ENCODE data around the gene SSBP3. TPM values are rescaled to one million over a fixed set of nuclear protein-coding genes. Genes with fewer than 3 reads are reported as not detected.

Gene SSBP3
- total RNA-seq, 1 experiment from 2014 or later = 37.5 TPM

- H3K27me3 ChIP-seq (ENCODE audit: insufficient read depth, low read length) = no peaks in the 10 kb centered on the region
- no peaks in the 10 kb centered on the region for H3K79me2 ChIP-seq (ENCODE audit: insufficient read depth, low read length)
- ChIA-PET POLR2A (no interaction called here), CTCF (no interaction called here), RAD21 (ENCODE audit: low non-redundant PET in 1 of 2, low total read pairs in 2 of 2, uncharacterized antibody in 2 of 2, unreplicated experiment in 2 of 2) (no interaction called here)
- ATAC-seq = no peak
- peaks cover 30 to 41% of the 10 kb centered on the region in 2 experiments for H3K4me1 ChIP-seq (ENCODE audit: control insufficient read depth in 1 of 2, insufficient read depth in 2 of 2, low read length in 2 of 2)
- no peak overlapping the region for H2AFZ ChIP-seq (ENCODE audit: low read depth, low read length, poor library complexity, severe bottlenecking)
- H3K9ac ChIP-seq (ENCODE audit: low read length) = peak overlapping the region; percentile 52
- peaks cover 9 to 15% of the 10 kb centered on the region in 2 experiments; a peak in 3 of 4 replicates for H3K36me3 ChIP-seq (ENCODE audit: control insufficient read depth in 1 of 2, insufficient read depth in 2 of 2, low read length in 2 of 2)
- no peaks in the 10 kb centered on the region for H3K9me3 ChIP-seq (ENCODE audit: control insufficient read depth in 1 of 2, insufficient read depth in 1 of 2, low read depth in 1 of 2, low read length in 2 of 2)
- DNase-seq (ENCODE audit: low read depth, low spot score) = no peak
- H3K9me2 ChIP-seq (ENCODE audit: insufficient read depth) = no peaks in the 10 kb centered on the region
- no TSS peak for BruUV-seq (replicated peaks)
- H3K4me2 ChIP-seq (ENCODE audit: low read length) = peak overlapping the region; percentile 95
- H3K4me3 ChIP-seq (replicated peaks in 1 of 2; ENCODE audit: low read depth in 1 of 2, low read length in 2 of 2) = peak overlapping the region; percentile 49 to 64
- no peaks in the 10 kb centered on the region for H4K20me1 ChIP-seq (ENCODE audit: insufficient read depth)
- no peak overlapping the region; the same call in 1 of the 2 replicates for H3K27ac ChIP-seq (ENCODE audit: low read depth, low read length)
- intact Hi-C loops (cut with micrococcal nuclease) = loop anchor here (5.0 to 10.0 kb wide), 3 partner anchors 200 to 543 kb away; partner anchors contain the start of genes CYB5RL and MRPL37
- TF ChIP-seq SRF (IDR thresholded peaks at IDR 0.05; ENCODE audit: low read depth) = no peak
- peak; percentile 40 for TF ChIP-seq RAD21 (IDR thresholded peaks at IDR 0.05; ENCODE audit: low read depth)
- no peak for TF ChIP-seq EZH2phosphoT487 (IDR thresholded peaks at IDR 0.05; ENCODE audit: borderline replicate concordance)
- TF ChIP-seq CTCF (IDR thresholded peaks at IDR 0.05 in 2 of 3, conservative IDR thresholded peaks at IDR 0.05 in 1 of 3; ENCODE audit: borderline replicate concordance in 1 of 3, insufficient read depth in 1 of 3, low read depth in 2 of 3, low read length in 2 of 3) = no peak
These were observed 976 bp downstream of the SSBP3 start for GRCh38 chr1:54404939-54405897.

GRCh38 chr1:54404263-54404662 lies 1.9 kb downstream of the SSBP3 start:
- no peaks in the 10 kb centered on the region for H3K9me3 ChIP-seq (ENCODE audit: control insufficient read depth in 1 of 2, insufficient read depth in 1 of 2, low read depth in 1 of 2, low read length in 2 of 2)
- H3K27me3 ChIP-seq (ENCODE audit: insufficient read depth, low read length) = no peaks in the 10 kb centered on the region
- H3K9me2 ChIP-seq (ENCODE audit: insufficient read depth) = no peaks in the 10 kb centered on the region
- H3K4me3 ChIP-seq (replicated peaks in 1 of 2; ENCODE audit: low read depth in 1 of 2, low read length in 2 of 2) = no peak overlapping the region
- H3K27ac ChIP-seq (ENCODE audit: low read depth, low read length) = no peak overlapping the region
- H3K9ac ChIP-seq (ENCODE audit: low read length) = no peak overlapping the region
- POLR2A ChIA-PET = no interaction called here
- H3K36me3 ChIP-seq (ENCODE audit: control insufficient read depth in 1 of 2, insufficient read depth in 2 of 2, low read length in 2 of 2) = peaks cover 11 to 23% of the 10 kb centered on the region in 2 experiments; a peak in 3 of 4 replicates
- TF ChIP-seq ATF3 (IDR thresholded peaks at IDR 0.05) (no peak), TCF7L2 (IDR thresholded peaks at IDR 0.05; ENCODE audit: borderline replicate concordance, extremely low read depth, insufficient read depth, insufficient read length) (no peak), POLR2AphosphoS5 (IDR thresholded peaks at IDR 0.05; ENCODE audit: low read depth, low read length) (no peak), EZH2 (IDR thresholded peaks at IDR 0.05) (no peak), CEBPB (IDR thresholded peaks at IDR 0.05; ENCODE audit: low read depth) (no peak), EZH2phosphoT487 (IDR thresholded peaks at IDR 0.05; ENCODE audit: borderline replicate concordance) (no peak)
- peaks cover 21 to 32% of the 10 kb centered on the region in 2 experiments for H3K4me1 ChIP-seq (ENCODE audit: control insufficient read depth in 1 of 2, insufficient read depth in 2 of 2, low read length in 2 of 2)
- H3K79me2 ChIP-seq (ENCODE audit: insufficient read depth, low read length) = no peaks in the 10 kb centered on the region
- RAD21 ChIA-PET (ENCODE audit: low non-redundant PET in 1 of 2, low total read pairs in 2 of 2, uncharacterized antibody in 2 of 2, unreplicated experiment in 2 of 2) = no interaction called here
- no TSS peak for BruUV-seq (replicated peaks)
- DNase-seq (ENCODE audit: low read depth, low spot score) = no peak
- ATAC-seq = no peak
- H4K20me1 ChIP-seq (ENCODE audit: insufficient read depth) = no peaks in the 10 kb centered on the region
- H2AFZ ChIP-seq (ENCODE audit: low read depth, low read length, poor library complexity, severe bottlenecking) = no peak overlapping the region
- CTCF ChIA-PET = no interaction called here
- intact Hi-C loops (cut with micrococcal nuclease) = loop anchor here (10.0 kb wide), 1 partner anchor 199 kb away; the partner anchor contains the start of genes CYB5RL and MRPL37
- no peak overlapping the region for H3K4me2 ChIP-seq (ENCODE audit: low read length)
